Stimulated activated CD8-positive, alpha-beta memory T cell treated with anti-CD3 and anti-CD28 coated beads, Interleukin-12 subunit alpha, Interleukin-12 subunit beta, amount 100 ng/mL, for 24 hours (primary cell): ENCODE measurements around the gene HMGA1.

Experiments used
- DNase-seq: peaks from one replicate; pipeline ENCODE4 v3.0.0-alpha.2; 2020; ENCODE audit errors: extremely low read depth

Gene HMGA1, protein sequence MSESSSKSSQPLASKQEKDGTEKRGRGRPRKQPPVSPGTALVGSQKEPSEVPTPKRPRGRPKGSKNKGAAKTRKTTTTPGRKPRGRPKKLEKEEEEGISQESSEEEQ

DNA sequence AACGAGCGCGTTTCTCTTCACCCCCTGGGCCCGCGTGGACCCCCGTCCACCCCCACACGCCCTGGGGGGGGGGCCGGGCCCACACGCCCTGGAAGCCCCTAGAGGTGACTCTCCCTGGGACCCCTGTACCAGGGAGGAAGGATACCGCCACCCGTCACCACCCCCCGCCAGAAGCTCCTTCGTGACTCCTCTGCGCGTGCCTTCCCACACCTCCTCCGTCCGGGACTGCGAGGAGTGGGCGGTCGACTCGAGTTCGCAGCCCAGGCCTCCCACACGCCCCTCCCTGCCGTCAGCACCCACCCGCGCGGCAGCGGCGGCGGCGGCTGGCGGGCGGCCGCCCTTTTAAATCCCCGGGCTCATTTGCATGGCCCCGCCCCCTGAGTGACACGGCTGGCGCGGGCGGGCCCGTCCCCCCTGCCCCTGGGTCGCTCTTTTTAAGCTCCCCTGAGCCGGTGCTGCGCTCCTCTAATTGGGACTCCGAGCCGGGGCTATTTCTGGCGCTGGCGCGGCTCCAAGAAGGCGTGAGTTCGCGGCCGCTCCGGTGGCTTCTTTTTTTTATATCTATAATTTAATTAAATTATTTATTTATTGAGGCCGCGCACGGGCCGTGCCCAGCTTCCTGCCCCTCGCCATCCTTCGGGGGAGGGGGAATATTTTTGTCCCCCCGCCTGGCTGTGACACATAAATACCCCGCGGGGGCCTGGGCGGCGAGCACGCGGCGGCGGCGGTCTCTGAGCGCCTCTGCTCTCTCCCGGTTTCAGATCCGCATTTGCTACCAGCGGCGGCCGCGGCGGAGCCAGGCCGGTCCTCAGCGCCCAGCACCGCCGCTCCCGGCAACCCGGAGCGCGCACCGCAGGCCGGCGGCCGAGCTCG lies at the start of gene HMGA1:
Gene HMGA1, plus strand, starts transcription at position 431 of the 873 bp plus-strand sequence. CDS start 3,908 bp downstream, outside the sequence.
- peak; percentile 80 for DNase-seq

DNA sequence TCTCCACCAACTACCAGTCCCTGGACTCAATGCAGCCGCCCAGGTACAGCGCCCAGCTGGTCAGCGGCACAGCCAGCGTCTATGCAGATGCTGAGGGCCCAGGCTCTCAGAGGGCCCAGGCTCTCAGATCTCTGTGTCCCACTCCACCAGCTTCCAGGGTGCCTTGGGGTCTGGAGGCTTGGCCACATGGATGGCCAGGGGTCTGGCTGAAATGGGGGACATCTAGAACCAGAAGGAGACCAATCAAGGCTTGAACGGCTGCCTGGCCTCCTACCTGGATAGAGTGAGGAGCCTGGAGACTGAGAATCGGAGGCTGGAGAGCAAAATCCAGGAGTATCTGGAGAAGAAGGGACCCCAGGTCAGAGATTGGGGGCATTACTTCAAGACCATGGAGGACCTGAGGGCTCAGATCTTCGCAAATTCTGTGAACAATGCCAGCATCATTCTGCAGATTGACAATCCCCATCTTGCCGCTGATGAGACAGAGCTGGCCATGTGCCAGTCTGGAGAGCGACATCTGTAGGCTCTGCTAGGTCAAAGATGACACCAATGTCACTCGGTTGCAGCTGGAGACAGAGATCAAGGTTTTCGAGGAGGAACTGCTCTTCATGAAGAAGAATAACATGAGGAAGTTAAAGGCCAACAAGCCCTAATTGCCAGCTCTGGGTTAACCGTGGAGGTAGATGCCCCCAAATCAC lies 46.7 kb upstream of the HMGA1 start:
- DNase-seq, result no peak

GRCh38 chr6:34190504-34191122 lies 46.1 kb upstream of the HMGA1 start:
- DNase-seq, result no peak

DNA sequence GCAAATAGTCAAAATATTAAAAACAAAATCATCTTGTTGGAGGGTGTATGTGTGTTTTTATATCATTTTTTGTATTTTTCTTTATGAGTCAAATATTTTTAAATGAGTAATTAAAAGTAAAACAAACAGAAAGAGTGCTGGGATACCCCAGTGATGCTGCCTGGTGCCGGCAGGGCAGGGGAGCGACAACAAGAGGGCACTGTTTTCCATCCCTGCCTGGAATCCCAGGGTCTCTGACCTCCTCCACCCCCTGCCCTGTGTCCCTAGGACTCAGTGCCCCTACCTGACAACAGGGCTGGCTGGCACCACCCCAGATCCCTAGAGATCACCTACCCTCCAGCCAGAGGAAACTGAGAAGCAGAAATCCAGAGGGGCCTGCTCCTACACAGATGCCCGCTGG lies 41.9 kb upstream of the HMGA1 start:
- no peak for DNase-seq

DNA sequence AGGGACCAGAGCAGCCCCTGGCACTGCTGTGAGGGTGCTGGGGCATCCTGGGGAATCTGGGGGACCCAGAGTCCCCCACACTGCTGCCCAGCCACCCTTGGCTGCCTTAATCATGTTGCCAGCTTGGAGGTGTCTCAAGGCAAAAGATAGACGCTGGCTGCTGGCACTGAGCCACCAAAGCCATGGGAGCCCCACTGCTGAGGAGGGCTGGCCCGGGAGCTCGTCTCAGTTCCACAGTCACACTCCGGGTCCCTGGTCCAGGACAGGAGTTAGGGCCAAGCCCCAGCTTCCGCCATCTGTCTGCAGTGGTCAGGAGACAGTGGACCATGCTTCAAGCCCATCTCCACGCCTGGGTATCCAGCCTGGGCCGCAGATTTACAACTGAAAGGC lies 41.0 kb upstream of the HMGA1 start:
- DNase-seq, result no peak

- peak; percentile 74 for DNase-seq
These were observed 40.4 kb upstream of the HMGA1 start for GRCh38 chr6:34196116-34196832.

DNA sequence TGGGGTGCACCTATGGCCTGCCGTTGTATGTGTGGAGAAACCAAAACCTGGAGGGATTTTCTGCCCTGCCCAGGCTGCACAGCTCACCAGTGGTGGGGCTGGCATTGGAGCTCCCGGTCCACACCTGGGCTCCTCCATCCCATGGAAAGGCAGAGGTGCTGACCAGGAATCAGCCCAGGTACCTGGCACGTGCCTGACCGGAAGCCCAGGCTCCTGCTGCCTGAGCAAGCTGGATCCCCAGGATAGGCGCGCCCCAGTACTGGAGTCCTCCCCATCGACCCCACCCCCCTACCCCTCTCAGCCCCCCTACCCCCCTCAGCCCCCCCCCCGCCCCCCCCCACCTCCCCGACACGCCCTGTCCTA lies 39.9 kb upstream of the HMGA1 start:
- DNase-seq, result no peak

DNA sequence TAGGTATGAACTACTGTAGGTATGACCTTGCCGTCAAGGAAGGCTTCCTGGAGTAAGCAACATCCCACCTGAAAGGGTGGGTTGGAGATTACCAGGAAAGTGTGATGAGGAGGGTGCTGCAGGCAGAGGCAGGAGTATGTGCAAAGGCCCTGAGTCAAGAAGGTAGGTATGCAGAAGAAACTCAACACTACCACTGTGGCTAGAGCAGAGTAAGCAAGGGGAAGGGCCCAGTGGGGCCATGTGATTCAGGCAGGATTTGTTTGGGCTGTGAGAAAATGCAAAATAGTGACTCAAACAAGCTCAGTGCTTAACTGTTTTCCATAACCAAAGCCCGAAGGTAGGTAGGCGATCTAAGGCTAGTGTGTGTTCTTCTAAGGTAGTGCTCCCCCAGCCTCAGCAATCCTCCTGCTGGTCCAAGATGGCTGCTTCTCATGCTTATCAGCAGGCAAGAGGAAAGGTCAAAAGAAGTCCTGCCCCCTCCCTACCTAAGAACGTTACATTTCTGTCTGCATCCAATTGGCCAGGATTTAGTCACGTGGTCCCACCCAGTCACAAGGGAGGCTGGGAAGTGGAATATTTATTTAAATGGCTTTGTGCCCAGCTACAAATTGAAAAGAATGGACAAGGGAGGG lies 36.2 kb upstream of the HMGA1 start:
- no peak for DNase-seq

DNA sequence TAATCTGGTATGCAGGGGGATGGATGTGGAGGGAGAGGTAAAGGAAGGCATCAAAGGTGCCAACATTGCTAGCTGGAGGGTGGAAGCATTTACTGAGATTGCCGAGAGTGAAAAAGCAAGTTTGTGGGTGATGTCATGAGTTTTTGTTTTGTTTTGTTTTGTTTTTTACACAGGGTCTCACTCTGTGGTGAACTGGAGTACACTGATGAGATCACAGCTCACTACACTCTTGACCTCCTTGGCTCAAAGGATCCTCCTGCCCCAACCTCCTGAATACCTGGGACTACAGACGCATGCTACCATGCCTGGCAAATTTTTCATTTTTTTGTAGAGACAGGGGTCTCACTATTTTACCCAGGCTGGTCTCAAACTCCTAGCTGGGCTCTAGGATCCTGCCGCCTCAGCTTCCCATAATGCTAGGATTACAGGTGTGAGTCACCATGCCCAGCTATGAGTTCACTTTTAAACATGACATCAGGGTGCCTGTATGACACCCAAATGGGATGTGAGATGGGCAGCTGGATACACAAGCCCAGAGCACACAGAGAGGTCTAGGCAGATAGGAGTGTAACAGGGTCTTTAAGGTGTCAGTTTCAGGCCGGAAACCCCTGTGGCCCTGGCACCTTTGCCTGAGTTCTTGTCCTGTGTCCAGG lies 35.1 kb upstream of the HMGA1 start:
- no peak for DNase-seq

DNA sequence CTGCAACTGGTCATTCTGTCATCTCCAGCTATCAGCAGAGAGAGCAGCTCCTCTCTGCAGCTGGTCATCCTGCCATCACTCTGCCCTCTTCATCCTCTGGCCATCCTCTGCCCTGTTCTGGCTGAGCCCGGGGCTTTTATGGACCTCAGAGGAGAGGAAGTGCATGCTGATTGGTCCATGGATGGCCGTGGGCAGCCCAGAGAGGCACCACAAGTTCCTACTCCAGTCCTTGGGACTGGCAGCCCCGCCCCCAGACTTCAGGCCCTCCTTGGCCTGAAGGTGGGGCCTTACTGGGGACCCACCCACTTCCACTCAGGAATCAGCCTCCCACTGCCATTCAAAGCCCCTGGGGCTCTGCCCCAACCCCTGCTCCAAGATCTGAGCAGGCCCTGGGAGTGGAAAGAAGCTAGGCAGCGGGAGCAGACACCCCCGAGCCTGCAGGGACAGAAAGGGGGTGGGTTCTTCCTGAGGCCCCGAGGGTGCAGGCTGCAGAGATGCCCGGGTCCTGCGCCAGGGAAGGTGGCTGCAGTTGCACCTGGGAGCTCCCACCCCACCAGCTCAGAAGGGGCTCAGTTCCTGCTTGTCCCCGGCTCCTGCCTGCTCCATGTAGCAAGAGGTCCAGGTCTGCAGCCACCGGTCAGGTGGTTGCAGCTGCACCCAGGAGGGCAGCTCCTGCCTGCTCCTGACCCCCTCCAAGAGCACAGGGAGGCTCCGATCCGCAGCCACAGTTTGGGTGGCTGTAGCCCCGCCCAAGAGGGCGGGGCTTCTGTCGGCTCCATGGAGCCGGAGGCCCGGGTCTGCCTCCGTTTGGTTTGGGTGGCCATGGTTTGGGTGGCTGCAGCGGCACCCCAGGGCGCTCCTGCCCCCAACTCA lies 34.1 kb upstream of the HMGA1 start:
- DNase-seq, result no peak

DNA sequence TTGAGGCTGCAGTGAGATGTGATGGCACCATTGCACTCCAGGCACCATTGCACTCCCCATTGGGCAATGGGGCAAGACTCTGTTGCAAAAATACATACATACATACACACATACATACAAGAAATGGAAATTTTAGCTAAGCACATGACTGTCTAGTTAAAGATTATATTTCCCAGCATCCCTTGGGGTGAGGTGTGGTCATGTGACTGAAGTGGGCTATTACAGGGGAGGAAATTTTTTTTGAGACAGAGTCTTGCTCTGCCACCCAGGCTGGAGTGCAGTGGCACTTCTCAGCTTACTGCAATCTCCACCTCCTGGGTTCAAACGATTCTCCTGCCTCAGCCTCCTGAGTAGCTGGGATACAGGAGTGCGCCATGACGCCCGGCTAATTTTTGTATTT lies 32.0 kb upstream of the HMGA1 start:
- no peak for DNase-seq

- no peak for DNase-seq
These were observed 31.2 kb upstream of the HMGA1 start for GRCh38 chr6:34205466-34205865.

DNA sequence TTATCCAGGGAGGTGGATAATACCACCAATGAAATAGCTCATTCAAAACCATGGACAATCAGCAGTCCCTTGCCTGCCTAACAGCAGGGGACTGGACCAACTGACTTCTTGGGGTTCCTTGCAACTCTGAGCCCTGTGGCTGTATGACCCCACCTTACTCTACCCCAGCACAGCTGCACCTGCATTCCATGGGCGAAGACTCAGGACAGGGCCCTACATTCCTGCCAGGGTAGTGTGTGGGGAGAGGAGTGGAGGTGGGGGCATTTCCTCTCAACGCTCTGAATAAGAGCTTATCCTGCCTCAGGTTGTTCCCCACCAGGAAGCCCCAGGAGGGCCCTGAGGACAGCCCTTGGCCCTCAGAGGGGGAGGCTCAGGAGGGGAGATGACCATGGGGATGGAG lies 30.8 kb upstream of the HMGA1 start:
- no peak for DNase-seq

GRCh38 chr6:34206726-34207125 lies 29.9 kb upstream of the HMGA1 start:
- DNase-seq, result no peak

GRCh38 chr6:34207695-34208443 lies 28.8 kb upstream of the HMGA1 start:
- no peak for DNase-seq

- no peak for DNase-seq
These were observed 22.9 kb upstream of the HMGA1 start for GRCh38 chr6:34213772-34214171.

DNA sequence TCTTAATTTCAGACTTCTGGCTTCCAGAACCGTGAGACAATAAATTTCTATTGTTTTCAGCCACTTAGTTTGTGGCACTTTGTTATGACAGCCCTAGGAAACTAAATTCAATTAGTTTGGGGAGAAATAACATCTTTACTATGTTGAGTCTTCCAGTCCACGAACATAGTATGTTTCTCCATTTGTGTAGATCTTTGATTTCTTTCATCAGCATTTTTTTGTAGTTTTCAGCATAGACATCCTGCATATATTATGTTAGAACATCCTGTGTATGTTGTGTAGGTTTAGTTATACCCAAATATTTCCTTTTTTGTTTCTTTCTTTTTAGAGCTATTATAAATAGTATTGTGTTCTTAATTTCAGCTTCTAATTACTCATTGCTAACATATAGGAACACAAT lies 18.0 kb upstream of the HMGA1 start:
- no peak for DNase-seq

GRCh38 chr6:34223381-34223955 lies 13.2 kb upstream of the HMGA1 start:
- DNase-seq, result no peak
